ENCODE data around the gene LANCL2. TPM values are rescaled to one million over a fixed set of nuclear protein-coding genes. Genes with fewer than 3 reads are reported as not detected.

The LANCL2 gene
- polyA plus RNA-seq, 1 experiment, result 26.8 TPM

DNA sequence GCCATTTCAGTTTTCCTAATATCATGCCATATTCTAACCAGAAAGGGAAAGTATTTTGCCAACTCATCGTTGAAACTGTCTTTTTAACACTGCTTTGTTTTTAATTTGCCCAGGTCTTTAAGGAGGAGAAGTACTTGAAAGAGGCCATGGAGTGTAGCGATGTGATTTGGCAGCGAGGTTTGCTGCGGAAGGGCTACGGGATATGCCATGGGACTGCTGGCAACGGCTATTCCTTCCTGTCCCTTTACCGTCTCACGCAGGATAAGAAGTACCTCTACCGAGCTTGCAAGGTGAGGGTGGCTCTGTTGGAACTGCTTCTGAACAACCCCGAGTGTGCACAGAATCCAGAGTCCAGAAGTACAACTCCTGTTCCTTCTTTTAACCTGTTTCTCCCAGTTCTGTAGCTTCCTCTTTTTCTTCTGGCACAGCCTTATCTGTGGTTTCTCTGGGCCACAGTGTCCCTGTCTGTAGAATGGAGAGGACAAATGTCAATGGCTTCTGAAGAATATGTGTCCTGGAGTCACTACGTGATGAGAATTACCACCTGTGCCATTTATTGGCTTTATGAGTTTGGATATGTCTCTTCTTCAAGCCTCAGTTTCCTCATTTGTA, 60.1 kb downstream of the LANCL2 start:
- TF ChIP-seq, protein P1, sequence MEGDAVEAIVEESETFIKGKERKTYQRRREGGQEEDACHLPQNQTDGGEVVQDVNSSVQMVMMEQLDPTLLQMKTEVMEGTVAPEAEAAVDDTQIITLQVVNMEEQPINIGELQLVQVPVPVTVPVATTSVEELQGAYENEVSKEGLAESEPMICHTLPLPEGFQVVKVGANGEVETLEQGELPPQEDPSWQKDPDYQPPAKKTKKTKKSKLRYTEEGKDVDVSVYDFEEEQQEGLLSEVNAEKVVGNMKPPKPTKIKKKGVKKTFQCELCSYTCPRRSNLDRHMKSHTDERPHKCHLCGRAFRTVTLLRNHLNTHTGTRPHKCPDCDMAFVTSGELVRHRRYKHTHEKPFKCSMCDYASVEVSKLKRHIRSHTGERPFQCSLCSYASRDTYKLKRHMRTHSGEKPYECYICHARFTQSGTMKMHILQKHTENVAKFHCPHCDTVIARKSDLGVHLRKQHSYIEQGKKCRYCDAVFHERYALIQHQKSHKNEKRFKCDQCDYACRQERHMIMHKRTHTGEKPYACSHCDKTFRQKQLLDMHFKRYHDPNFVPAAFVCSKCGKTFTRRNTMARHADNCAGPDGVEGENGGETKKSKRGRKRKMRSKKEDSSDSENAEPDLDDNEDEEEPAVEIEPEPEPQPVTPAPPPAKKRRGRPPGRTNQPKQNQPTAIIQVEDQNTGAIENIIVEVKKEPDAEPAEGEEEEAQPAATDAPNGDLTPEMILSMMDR (IDR thresholded peaks at IDR 0.05; ENCODE audit: insufficient read depth, low read depth, low read length), result no peak
- POLR2A ChIA-PET, result no interaction called here
- DNase-seq (ENCODE audit: low read depth), result no peak
- Histone ChIP-seq H3K36me3 (ENCODE audit: control insufficient read depth, insufficient read depth, low read length) (peaks cover 7% of the 10 kb centered on the region), H3K27me3 (ENCODE audit: control insufficient read depth, insufficient read depth, low read length) (no peaks in the 10 kb centered on the region; the same call in 1 of the 2 replicates), H3K4me3 (ENCODE audit: low read depth, low read length) (no peak overlapping the region)
- CTCF ChIA-PET, result interaction anchor here (1.2 to 1.4 kb wide), 2 partner anchors 10 to 16 kb away, joined by 4 to 7 read pairs; no protein-coding TSS in a partner anchor

DNA sequence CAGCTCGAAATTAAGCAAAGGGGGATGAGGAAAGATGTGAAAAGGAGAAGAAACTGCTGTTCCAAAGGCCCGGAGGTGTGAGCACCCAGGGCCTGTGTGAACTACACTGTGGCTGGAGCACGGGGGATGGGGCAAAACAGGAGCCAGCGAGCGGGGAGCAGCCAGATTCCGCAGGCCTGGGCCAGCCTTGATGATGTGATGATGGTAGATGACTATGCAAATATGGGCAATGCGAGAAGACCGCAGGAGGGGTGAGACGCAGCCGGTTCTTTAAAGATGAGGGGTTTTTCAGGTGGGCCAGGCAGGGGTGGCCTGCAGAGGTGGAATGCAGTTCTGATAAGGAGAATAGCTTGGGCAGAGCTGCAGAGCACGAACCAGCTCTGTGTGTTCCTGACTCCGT, 61.5 kb downstream of the LANCL2 start:
- TF ChIP-seq, protein P1 (IDR thresholded peaks at IDR 0.05; ENCODE audit: insufficient read depth, low read depth, low read length), result no peak
- CTCF ChIA-PET, result interaction anchor here (1.2 to 1.4 kb wide), 3 partner anchors 11 to 17 kb away, joined by 4 read pairs; no protein-coding TSS in a partner anchor
- no peaks in the 10 kb centered on the region; the same call in 1 of the 2 replicates for H3K27me3 ChIP-seq (ENCODE audit: control insufficient read depth, insufficient read depth, low read length)
- DNase-seq (ENCODE audit: low read depth), result no peak
- peaks cover 7% of the 10 kb centered on the region for H3K36me3 ChIP-seq (ENCODE audit: control insufficient read depth, insufficient read depth, low read length)
- no peak overlapping the region for H3K4me3 ChIP-seq (ENCODE audit: low read depth, low read length)
- POLR2A ChIA-PET, result no interaction called here

DNA sequence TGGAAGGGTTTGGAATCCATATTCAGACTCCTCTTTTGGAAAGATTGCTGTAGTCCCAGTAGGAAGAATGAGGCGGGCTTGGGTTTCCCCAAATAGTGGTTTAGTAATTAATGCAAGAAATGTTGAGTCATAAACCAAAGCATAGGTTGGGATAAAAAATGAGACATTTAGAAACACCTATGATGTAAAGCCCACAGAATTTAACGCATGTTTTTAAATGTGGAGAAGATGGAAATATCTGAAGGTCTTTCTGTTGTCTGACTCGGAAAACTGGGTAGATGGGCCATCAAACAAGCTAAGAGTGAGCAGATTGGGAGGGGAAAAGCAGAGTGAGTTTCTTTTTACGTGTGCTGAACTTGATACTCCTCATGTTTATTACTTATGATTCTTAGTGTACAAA, 62.2 kb downstream of the LANCL2 start:
- H3K4me3 ChIP-seq (ENCODE audit: low read depth, low read length), result no peak overlapping the region
- no peak for DNase-seq (ENCODE audit: low read depth)
- H3K27me3 ChIP-seq (ENCODE audit: control insufficient read depth, insufficient read depth, low read length), result no peaks in the 10 kb centered on the region; the same call in 1 of the 2 replicates
- TF ChIP-seq, protein P1 (IDR thresholded peaks at IDR 0.05; ENCODE audit: insufficient read depth, low read depth, low read length), result no peak
- H3K36me3 ChIP-seq (ENCODE audit: control insufficient read depth, insufficient read depth, low read length), result peaks cover 7% of the 10 kb centered on the region
- ChIA-PET POLR2A (no interaction called here), CTCF (interaction anchor here (1.2 to 3.5 kb wide), 5 partner anchors 12 to 653 kb away, joined by 3 to 9 read pairs (median 4); no protein-coding TSS in a partner anchor)

DNA sequence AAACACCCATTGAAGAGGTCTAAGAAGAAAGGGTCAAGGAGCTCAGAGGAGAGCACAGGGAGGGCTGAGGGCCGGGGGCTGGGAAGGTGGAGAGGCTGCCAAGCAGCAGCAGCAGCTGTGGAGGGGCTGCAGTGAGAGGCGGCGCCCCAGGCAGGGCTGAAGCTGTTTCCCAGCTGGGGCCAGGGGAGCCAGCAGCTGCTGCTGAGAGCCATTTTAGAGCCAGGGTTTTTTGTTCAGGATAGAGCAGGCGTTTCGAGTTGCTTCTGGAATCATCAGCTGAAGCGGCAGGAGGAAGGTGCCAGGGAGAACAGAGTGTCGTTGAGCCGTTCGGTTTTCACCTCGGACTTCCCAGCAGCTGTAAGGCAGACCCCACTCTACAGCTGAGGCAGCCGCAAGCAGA, 62.7 kb downstream of the LANCL2 start:
- no peak for DNase-seq (ENCODE audit: low read depth)
- CTCF ChIA-PET, result interaction anchor here (1.2 to 3.5 kb wide), 6 partner anchors 12 to 653 kb away, joined by 3 to 9 read pairs (median 6); no protein-coding TSS in a partner anchor
- Histone ChIP-seq H3K27me3 (ENCODE audit: control insufficient read depth, insufficient read depth, low read length) (no peaks in the 10 kb centered on the region; the same call in 1 of the 2 replicates), H3K4me3 (ENCODE audit: low read depth, low read length) (no peak overlapping the region), H3K36me3 (ENCODE audit: control insufficient read depth, insufficient read depth, low read length) (peaks cover 7% of the 10 kb centered on the region)
- POLR2A ChIA-PET, result no interaction called here
- TF ChIP-seq, protein P1 (IDR thresholded peaks at IDR 0.05; ENCODE audit: insufficient read depth, low read depth, low read length), result no peak

DNA sequence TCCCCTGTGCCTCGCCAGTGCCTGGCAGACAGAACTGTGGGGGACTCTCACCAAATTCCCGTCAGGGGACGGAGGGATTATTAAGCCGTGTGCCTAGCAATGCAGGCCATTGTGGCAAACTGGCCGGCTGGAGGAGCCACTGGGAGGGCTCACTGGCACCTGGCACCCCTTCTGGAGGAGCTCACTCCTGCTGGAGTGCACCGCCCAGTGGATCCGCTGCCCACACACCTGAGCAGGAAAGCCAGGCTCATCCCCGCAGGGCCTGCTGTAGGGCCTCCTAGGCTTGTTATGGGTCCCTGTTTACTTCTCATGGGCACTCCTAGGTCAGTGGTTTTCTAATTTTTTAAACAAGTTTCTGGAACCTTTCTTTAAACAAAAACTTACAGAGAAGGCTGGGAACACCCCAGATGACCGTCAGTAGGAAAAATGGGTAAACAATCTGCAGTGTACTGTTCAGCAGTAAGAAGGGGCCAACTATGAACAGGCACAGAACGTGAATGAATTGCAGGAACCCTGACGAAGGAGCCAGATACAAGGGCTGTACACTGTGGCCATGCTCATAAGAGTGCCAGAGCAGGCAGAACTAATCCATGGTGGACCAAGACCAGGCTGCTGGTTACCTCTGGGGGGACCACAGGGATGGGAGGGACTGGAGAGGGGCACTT, 64.8 kb downstream of the LANCL2 start:
- CTCF ChIA-PET, result interaction anchor here (0.6 to 3.5 kb wide), 4 partner anchors 13 to 168 kb away, joined by 3 to 8 read pairs (median 5); no protein-coding TSS in a partner anchor
- peaks cover 7% of the 10 kb centered on the region for H3K36me3 ChIP-seq (ENCODE audit: control insufficient read depth, insufficient read depth, low read length)
- POLR2A ChIA-PET, result no interaction called here
- H3K27me3 ChIP-seq (ENCODE audit: control insufficient read depth, insufficient read depth, low read length), result no peaks in the 10 kb centered on the region
- H3K4me3 ChIP-seq (ENCODE audit: low read depth, low read length), result no peak overlapping the region
- no peak for DNase-seq (ENCODE audit: low read depth)
- TF ChIP-seq, protein P1 (IDR thresholded peaks at IDR 0.05; ENCODE audit: insufficient read depth, low read depth, low read length), result no peak
